Smooth muscle cell (in vitro differentiated cells): ENCODE results near the gene GRAMD1B. TPM values are rescaled to one million over a fixed set of nuclear protein-coding genes. Genes with fewer than 3 reads are reported as not detected.

ENCODE experiments used
- DNase-seq: peaks from one replicate; lab custom pipeline; 2025; ENCODE audit not compliant: unreplicated experiment; lab: John Stamatoyannopoulos, UW
- H2AFZ ChIP-seq: fragments of 200-600 bp; sonication (generic); 2 replicates; pipeline ENCODE4 v1.6.0; 2016; ENCODE audit warnings: antibody characterized with exemption, low read depth, mild to moderate bottlenecking
- H3F3A ChIP-seq: fragments of 200-600 bp; sonication (generic); 2 replicates; pipeline ENCODE4 v1.6.0; 2017; ENCODE audit warnings: antibody characterized with exemption, low read depth
- H3K27ac ChIP-seq: fragments of 200-600 bp; sonication (generic); 2 replicates; pipeline ENCODE4 v1.5.1; 2016; ENCODE audit warnings: low read depth, mild to moderate bottlenecking
- H3K27me3 ChIP-seq: fragments of 200-600 bp; sonication (generic); 2 replicates; pipeline ENCODE4 v1.6.1; 2016; ENCODE audit warnings: low read depth, mild to moderate bottlenecking
- H3K36me3 ChIP-seq: fragments of 200-600 bp; sonication (generic); 2 replicates; pipeline ENCODE4 v1.5.1; 2016; ENCODE audit warnings: low read depth
- H3K4me1 ChIP-seq: fragments of 200-600 bp; sonication (generic); 2 replicates; pipeline ENCODE4 v1.5.1; 2016; ENCODE audit warnings: low read depth
- H3K4me2 ChIP-seq: fragments of 200-600 bp; sonication (generic); 2 replicates; pipeline ENCODE4 v1.6.0; 2016; ENCODE audit warnings: mild to moderate bottlenecking
- H3K4me3 ChIP-seq: fragments of 200-600 bp; sonication (generic); 2 replicates; pipeline ENCODE4 v1.5.1; 2016; ENCODE audit warnings: mild to moderate bottlenecking
- H3K79me2 ChIP-seq: fragments of 200-600 bp; sonication (generic); 2 replicates; pipeline ENCODE4 v1.6.0; 2016; ENCODE audit warnings: low read depth, mild to moderate bottlenecking
- H3K9ac ChIP-seq: fragments of 200-600 bp; sonication (generic); 2 replicates; pipeline ENCODE4 v1.6.0; 2016; ENCODE audit warnings: low read depth
- H3K9me3 ChIP-seq: fragments of 200-600 bp; sonication (generic); replicated peaks from 2 replicates; pipeline ENCODE4 v1.5.1; 2016; ENCODE audit warnings: low read depth
- H4K20me1 ChIP-seq: fragments of 200-600 bp; sonication (generic); 2 replicates; pipeline ENCODE4 v1.6.0; 2016; ENCODE audit warnings: low read depth
- WGBS: methylation state at CpG from one replicate; pipeline ENCODE4 v1.1.7; 2016; ENCODE audit warnings: low lambda C conversion rate; 5-methylcytosine and 5-hydroxymethylcytosine counted together
- polyA plus RNA-seq: library from polyadenylated mRNA; unstranded; fragments of >200 nt; fragmentation: Nextera tagmentation; extraction: Ambion mirVana; gene quantifications from 2 replicates; pipeline ENCODE4 v1.2.1, GENCODE V29; 2016
- total RNA-seq: library from RNA; depleted of rRNA; stranded (reverse); fragments of >200 nt; gene quantifications from 2 replicates; pipeline ENCODE4 v1.2.3, GENCODE V29; 2014
- TF ChIP-seq, protein P1 (sequence below): fragments of 200-600 bp; sonication (generic); IDR thresholded peaks from 2 replicates; pipeline ENCODE4 v1.5.1; 2017; ENCODE audit warnings: borderline replicate concordance, mild to moderate bottlenecking, antibody characterized with exemption; ENCODE audit not compliant: insufficient read depth, poor library complexity, severe bottlenecking

GRAMD1B gene
- total and polyA plus RNA-seq, 2 experiments from 2014 or later, result 2.4 to 3.4 TPM

DNA sequence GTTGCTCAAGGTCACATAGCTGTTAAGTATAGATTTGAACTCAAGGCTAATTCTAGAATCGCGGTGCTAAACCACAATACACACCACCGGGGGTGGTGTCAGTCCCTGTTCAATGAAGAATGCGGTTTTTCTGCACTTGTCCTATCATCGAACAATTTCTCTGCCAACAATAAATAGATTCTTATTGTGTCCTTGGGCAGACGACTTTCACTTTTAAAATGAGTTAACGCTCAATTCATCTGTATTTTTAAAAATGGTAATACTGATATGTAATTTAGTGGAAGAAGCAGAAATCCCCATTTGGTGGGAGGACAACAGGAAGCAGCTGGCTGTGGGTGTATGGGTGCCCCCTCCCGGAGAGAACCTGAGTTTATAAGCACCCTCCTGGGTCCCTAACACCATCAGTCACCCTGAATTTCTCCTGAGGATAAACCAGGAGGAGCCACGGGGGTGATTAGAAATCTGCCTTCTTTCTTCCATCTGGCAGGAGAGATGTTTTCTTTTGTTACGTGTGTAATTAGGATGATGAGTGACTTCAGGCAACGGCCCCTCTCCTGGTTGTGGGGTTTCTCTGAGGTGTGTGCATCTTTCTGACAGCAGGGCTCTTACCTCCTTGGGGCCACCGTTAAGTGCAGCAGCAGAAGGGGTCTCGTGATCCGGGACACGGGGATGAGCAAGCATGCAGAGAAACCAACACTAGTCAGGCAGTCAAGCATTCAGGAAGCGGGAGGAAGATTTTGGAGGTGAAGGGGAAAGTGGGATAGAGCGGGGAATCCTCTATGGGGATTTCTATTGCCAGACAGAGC, 87.7 kb downstream of the GRAMD1B start:
- no peak overlapping the region for H3K9ac ChIP-seq
- H3K9me3 ChIP-seq, result no peaks in the 10 kb centered on the region
- no peaks in the 10 kb centered on the region for H3K27me3 ChIP-seq
- no peaks in the 10 kb centered on the region for H4K20me1 ChIP-seq
- no peak for DNase-seq
- no peaks in the 10 kb centered on the region for H3K36me3 ChIP-seq
- H3K27ac ChIP-seq, result no peak overlapping the region
- TF ChIP-seq, protein P1, sequence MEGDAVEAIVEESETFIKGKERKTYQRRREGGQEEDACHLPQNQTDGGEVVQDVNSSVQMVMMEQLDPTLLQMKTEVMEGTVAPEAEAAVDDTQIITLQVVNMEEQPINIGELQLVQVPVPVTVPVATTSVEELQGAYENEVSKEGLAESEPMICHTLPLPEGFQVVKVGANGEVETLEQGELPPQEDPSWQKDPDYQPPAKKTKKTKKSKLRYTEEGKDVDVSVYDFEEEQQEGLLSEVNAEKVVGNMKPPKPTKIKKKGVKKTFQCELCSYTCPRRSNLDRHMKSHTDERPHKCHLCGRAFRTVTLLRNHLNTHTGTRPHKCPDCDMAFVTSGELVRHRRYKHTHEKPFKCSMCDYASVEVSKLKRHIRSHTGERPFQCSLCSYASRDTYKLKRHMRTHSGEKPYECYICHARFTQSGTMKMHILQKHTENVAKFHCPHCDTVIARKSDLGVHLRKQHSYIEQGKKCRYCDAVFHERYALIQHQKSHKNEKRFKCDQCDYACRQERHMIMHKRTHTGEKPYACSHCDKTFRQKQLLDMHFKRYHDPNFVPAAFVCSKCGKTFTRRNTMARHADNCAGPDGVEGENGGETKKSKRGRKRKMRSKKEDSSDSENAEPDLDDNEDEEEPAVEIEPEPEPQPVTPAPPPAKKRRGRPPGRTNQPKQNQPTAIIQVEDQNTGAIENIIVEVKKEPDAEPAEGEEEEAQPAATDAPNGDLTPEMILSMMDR, result no peak
- H3K4me3 ChIP-seq, result no peak overlapping the region
- 88% methylated on average over 17 of the region's 17 CpGs for WGBS
- H3K79me2 ChIP-seq, result no peaks in the 10 kb centered on the region
- H3K4me2 ChIP-seq, result no peak overlapping the region
- no peaks in the 10 kb centered on the region for H3F3A ChIP-seq
- no peak overlapping the region for H2AFZ ChIP-seq
- peaks cover 14% of the 10 kb centered on the region for H3K4me1 ChIP-seq

- TF ChIP-seq, protein P1, result no peak
- WGBS, result 56% methylated on average over 9 of the region's 9 CpGs
Observed at GRCh38 chr11:123518496-123519054, 88.5 kb downstream of the GRAMD1B start.

GRCh38 chr11:123519055-123519796, 89.2 kb downstream of the GRAMD1B start:
- H3K4me2 ChIP-seq, result peak overlapping the region; percentile 14
- no peaks in the 10 kb centered on the region for H3K27me3 ChIP-seq
- WGBS, result 58% methylated on average over 11 of the region's 11 CpGs
- peaks cover 14% of the 10 kb centered on the region for H3K4me1 ChIP-seq
- H2AFZ ChIP-seq, result no peak overlapping the region
- TF ChIP-seq, protein P1, result no peak
- no peak for DNase-seq
- no peak overlapping the region for H3K27ac ChIP-seq
- no peaks in the 10 kb centered on the region for H3F3A ChIP-seq
- H4K20me1 ChIP-seq, result no peaks in the 10 kb centered on the region
- no peak overlapping the region for H3K4me3 ChIP-seq
- no peak overlapping the region for H3K9ac ChIP-seq
- H3K9me3 ChIP-seq, result no peaks in the 10 kb centered on the region
- H3K36me3 ChIP-seq, result no peaks in the 10 kb centered on the region
- H3K79me2 ChIP-seq, result no peaks in the 10 kb centered on the region

More at GRCh38 chr11:123518496-123519054, 88.5 kb downstream of the GRAMD1B start:
- no peak overlapping the region for H2AFZ ChIP-seq
- no peaks in the 10 kb centered on the region for H3K79me2 ChIP-seq
- no peaks in the 10 kb centered on the region for H3F3A ChIP-seq
- no peaks in the 10 kb centered on the region for H3K36me3 ChIP-seq
- no peaks in the 10 kb centered on the region for H3K27me3 ChIP-seq
- H3K27ac ChIP-seq, result no peak overlapping the region
- H4K20me1 ChIP-seq, result no peaks in the 10 kb centered on the region
- H3K4me3 ChIP-seq, result no peak overlapping the region
- peaks cover 14% of the 10 kb centered on the region for H3K4me1 ChIP-seq
- no peaks in the 10 kb centered on the region for H3K9me3 ChIP-seq
- H3K9ac ChIP-seq, result no peak overlapping the region
- no peak for DNase-seq
- peak overlapping the region; percentile 14 for H3K4me2 ChIP-seq
